Thymus (tissue), 11 donors: ENCODE measurements around the gene STRIP2. TPM values are rescaled to one million over a fixed set of nuclear protein-coding genes. Genes with fewer than 3 reads are reported as not detected.
"Not testable (repeated sequence)": the region's sequence is repeated elsewhere in the genome, so short reads cannot be mapped to it uniquely, and the experiment has no call there.

Experiments
- DNase-seq, 9 donors: peaks; one replicate each; pipeline ENCODE4 v3.0.0-alpha.2; 2013; ENCODE audit warnings: low spot score in 9 of 9, low read depth in 6 of 9, missing footprints in 1 of 9
- H3K27ac ChIP-seq, 2 donors: one replicate each; pipeline ENCODE4 v1.5.1; 2013; ENCODE audit warnings: control low read depth in 1 of 2, low read depth in 1 of 2, low read length in 1 of 2, mild to moderate bottlenecking in 1 of 2, moderate library complexity in 1 of 2
- H3K27me3 ChIP-seq, 2 donors: one replicate each; pipeline ENCODE4 v1.5.1; 2013; ENCODE audit warnings: low read length in 1 of 2; ENCODE audit not compliant: control insufficient read depth in 2 of 2, insufficient read depth in 1 of 2
- H3K36me3 ChIP-seq, 2 donors: one replicate each; pipeline ENCODE4 v1.5.1; 2013; ENCODE audit warnings: low read length in 1 of 2, mild to moderate bottlenecking in 1 of 2, moderate library complexity in 1 of 2; ENCODE audit not compliant: control insufficient read depth in 2 of 2, insufficient read depth in 2 of 2
- H3K4me1 ChIP-seq, 2 donors: one replicate each; pipeline ENCODE4 v1.5.1; 2013; ENCODE audit warnings: low read length in 2 of 2; ENCODE audit not compliant: control insufficient read depth in 2 of 2, insufficient read depth in 2 of 2
- H3K4me3 ChIP-seq, 2 donors: one replicate each; pipeline ENCODE4 v1.5.1; 2013; ENCODE audit warnings: low read length in 2 of 2, control low read depth in 1 of 2, mild to moderate bottlenecking in 1 of 2
- H3K9me3 ChIP-seq, 2 donors: one replicate each; pipeline ENCODE4 v1.5.1; 2013; ENCODE audit warnings: low read length in 1 of 2, mild to moderate bottlenecking in 1 of 2; ENCODE audit not compliant: control insufficient read depth in 2 of 2, insufficient read depth in 1 of 2
- WGBS: extraction: QIAGEN DNeasy Blood & Tissue Kit; methylation state at CpG from one replicate; pipeline ENCODE4 v1.1.7; 2013; 5-methylcytosine and 5-hydroxymethylcytosine counted together
- polyA plus RNA-seq: library from polyadenylated mRNA; stranded (reverse); fragments of 200-250 nt; gene quantifications from one replicate; pipeline ENCODE4 v1.2.3, GENCODE V29; 2013
- total RNA-seq: library from RNA; stranded (reverse); fragments of 120-200 nt; gene quantifications from one replicate; pipeline ENCODE4 v1.2.4, GENCODE V29; 2013
- donor health status: healthy.

STRIP2 gene
- total and polyA plus RNA-seq, 2 donors, result 1.4 to 1.9 TPM

- no peaks in the 10 kb centered on the region for H3K27me3 ChIP-seq
- H3K4me3 ChIP-seq, result no peak overlapping the region
- no peaks in the 10 kb centered on the region for H3K36me3 ChIP-seq
- H3K4me1 ChIP-seq, result no peaks in the 10 kb centered on the region
- no peaks in the 10 kb centered on the region for H3K9me3 ChIP-seq
- H3K27ac ChIP-seq, result no peak overlapping the region
- DNase-seq, result no peak
- WGBS, result 99% methylated on average over 1 of the region's 1 CpG
Measured at GRCh38 chr7:129470411-129470810, 36.2 kb downstream of the STRIP2 start.

GRCh38 chr7:129471402-129471827 lies 37.2 kb downstream of the STRIP2 start:
- Histone ChIP-seq H3K9me3 (no peaks in the 10 kb centered on the region), H3K36me3 (no peaks in the 10 kb centered on the region), H3K4me3 (no peak overlapping the region), H3K4me1 (no peaks in the 10 kb centered on the region), H3K27ac (no peak overlapping the region), H3K27me3 (no peaks in the 10 kb centered on the region)
- DNase-seq, result no peak

GRCh38 chr7:129475931-129476330 lies 41.7 kb downstream of the STRIP2 start:
- H3K4me3 ChIP-seq, DNase-seq, H3K27me3 ChIP-seq, H3K9me3 ChIP-seq, H3K36me3 ChIP-seq, H3K4me1 ChIP-seq, H3K27ac ChIP-seq: not testable (repeated sequence)
- 96% methylated on average over 27 of the region's 27 CpGs for WGBS

GRCh38 chr7:129476398-129476797 lies 42.2 kb downstream of the STRIP2 start:
- not testable (repeated sequence) for H3K4me1 ChIP-seq, H3K27me3 ChIP-seq, H3K36me3 ChIP-seq, H3K27ac ChIP-seq, H3K4me3 ChIP-seq, DNase-seq, H3K9me3 ChIP-seq
- WGBS, result 97% methylated on average over 23 of the region's 27 CpGs

- no peak for DNase-seq
- no peak overlapping the region for H3K27ac ChIP-seq
- no peaks in the 10 kb centered on the region for H3K4me1 ChIP-seq
- no peak overlapping the region for H3K4me3 ChIP-seq
- H3K9me3 ChIP-seq, result no peaks in the 10 kb centered on the region
- no peaks in the 10 kb centered on the region for H3K27me3 ChIP-seq
- H3K36me3 ChIP-seq, result no peaks in the 10 kb centered on the region
- WGBS, result 99% methylated on average over 1 of the region's 1 CpG
Measured at GRCh38 chr7:129479831-129480230, 45.6 kb downstream of the STRIP2 start.

GRCh38 chr7:129480674-129481363 lies 46.6 kb downstream of the STRIP2 start:
- WGBS, result 99% methylated on average over 6 of the region's 6 CpGs
- Histone ChIP-seq H3K36me3 (no peaks in the 10 kb centered on the region), H3K27me3 (no peaks in the 10 kb centered on the region), H3K4me3 (no peak overlapping the region), H3K4me1 (no peaks in the 10 kb centered on the region), H3K27ac (no peak overlapping the region), H3K9me3 (no peaks in the 10 kb centered on the region)
- DNase-seq, result no peak

GRCh38 chr7:129481376-129481775 lies 47.1 kb downstream of the STRIP2 start:
- H3K4me1 ChIP-seq, H3K4me3 ChIP-seq, H3K27ac ChIP-seq, H3K27me3 ChIP-seq, H3K9me3 ChIP-seq, DNase-seq, H3K36me3 ChIP-seq: not testable (repeated sequence)
- WGBS, result over 99% methylated on average over 6 of the region's 6 CpGs

- Histone ChIP-seq H3K4me1 (no peaks in the 10 kb centered on the region), H3K27me3 (no peaks in the 10 kb centered on the region), H3K9me3 (no peaks in the 10 kb centered on the region), H3K27ac (no peak overlapping the region), H3K4me3 (no peak overlapping the region), H3K36me3 (no peaks in the 10 kb centered on the region)
- DNase-seq, result no peak
- 98% methylated on average over 8 of the region's 8 CpGs for whole genome bisulfite sequencing
Measured at GRCh38 chr7:129482781-129483180, 48.5 kb downstream of the STRIP2 start.

- Histone ChIP-seq H3K4me1 (no peaks in the 10 kb centered on the region), H3K9me3 (no peaks in the 10 kb centered on the region), H3K4me3 (no peak overlapping the region), H3K27me3 (no peaks in the 10 kb centered on the region), H3K27ac (no peak overlapping the region), H3K36me3 (no peaks in the 10 kb centered on the region)
- WGBS, result 80% methylated on average over 3 of the region's 3 CpGs
- DNase-seq, result no peak
Measured at GRCh38 chr7:129489491-129489890, 55.3 kb downstream of the STRIP2 start.
